ENCODE results near the gene CT55.
A peak's percentile ranks its signal among the peaks of the same experiment; 100 is the strongest.
"Not testable (repeated sequence)": the region's sequence is repeated elsewhere in the genome, so short reads cannot be mapped to it uniquely, and the experiment has no call there.

Gene CT55

DNA sequence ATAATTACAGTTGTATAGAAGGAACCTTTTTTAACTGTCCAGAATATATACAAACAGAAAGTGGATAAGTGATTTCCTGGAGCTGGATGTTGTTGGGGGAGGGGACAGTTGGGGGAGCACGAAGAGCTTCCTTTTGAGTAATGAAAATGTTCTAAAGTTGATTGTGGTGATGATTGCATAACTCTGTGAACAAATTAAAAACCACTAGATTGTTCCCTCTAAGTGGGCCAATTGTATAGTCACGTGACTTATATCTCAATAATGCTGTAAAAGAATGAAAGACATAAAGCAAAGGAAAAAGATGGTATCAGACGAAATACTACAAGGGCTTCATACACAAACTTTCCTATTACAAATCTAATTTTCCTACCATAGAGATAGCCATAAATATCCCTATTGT lies 2.7 kb downstream of the CT55 start:
- Histone ChIP-seq H3K4me3 (ENCODE audit: low read depth, low read length) (no peak overlapping the region), H3K36me3 (no peaks in the 10 kb centered on the region), H3K27ac (no peak overlapping the region), H3K9me3 (ENCODE audit: severe bottlenecking) (no peaks in the 10 kb centered on the region), H3K27me3 (ENCODE audit: insufficient read depth, low read depth, severe bottlenecking) (peaks cover 64% of the 10 kb centered on the region)
- TF ChIP-seq, protein P1, sequence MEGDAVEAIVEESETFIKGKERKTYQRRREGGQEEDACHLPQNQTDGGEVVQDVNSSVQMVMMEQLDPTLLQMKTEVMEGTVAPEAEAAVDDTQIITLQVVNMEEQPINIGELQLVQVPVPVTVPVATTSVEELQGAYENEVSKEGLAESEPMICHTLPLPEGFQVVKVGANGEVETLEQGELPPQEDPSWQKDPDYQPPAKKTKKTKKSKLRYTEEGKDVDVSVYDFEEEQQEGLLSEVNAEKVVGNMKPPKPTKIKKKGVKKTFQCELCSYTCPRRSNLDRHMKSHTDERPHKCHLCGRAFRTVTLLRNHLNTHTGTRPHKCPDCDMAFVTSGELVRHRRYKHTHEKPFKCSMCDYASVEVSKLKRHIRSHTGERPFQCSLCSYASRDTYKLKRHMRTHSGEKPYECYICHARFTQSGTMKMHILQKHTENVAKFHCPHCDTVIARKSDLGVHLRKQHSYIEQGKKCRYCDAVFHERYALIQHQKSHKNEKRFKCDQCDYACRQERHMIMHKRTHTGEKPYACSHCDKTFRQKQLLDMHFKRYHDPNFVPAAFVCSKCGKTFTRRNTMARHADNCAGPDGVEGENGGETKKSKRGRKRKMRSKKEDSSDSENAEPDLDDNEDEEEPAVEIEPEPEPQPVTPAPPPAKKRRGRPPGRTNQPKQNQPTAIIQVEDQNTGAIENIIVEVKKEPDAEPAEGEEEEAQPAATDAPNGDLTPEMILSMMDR (IDR thresholded peaks at IDR 0.05; ENCODE audit: low read depth, low read length), result no peak
- DNase-seq, result no peak

DNA sequence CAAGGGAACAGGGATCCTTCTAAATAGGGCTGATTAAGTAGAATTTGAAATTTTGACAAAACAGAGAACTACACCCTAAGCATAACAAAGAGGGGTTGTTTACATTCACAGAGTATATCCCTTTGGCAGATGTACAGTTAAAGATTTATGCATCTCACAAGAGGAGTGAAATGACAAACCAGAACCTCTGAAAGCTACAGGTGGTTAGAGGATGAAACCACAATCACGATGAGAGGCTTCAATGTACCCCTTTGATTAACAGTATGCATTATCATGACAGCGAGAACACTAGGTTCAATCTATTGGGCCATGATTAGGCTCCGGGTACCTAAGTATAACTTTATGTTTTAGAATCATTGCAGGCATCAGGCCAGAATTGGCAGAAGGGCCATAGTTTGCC lies 16.5 kb downstream of the CT55 start:
- H3K9me3 ChIP-seq (ENCODE audit: severe bottlenecking); DNase-seq; H3K27ac ChIP-seq; H3K4me3 ChIP-seq (ENCODE audit: low read depth, low read length); H3K36me3 ChIP-seq: not testable (repeated sequence)
- peaks cover 16% of the 10 kb centered on the region for H3K27me3 ChIP-seq (ENCODE audit: insufficient read depth, low read depth, severe bottlenecking)

DNA sequence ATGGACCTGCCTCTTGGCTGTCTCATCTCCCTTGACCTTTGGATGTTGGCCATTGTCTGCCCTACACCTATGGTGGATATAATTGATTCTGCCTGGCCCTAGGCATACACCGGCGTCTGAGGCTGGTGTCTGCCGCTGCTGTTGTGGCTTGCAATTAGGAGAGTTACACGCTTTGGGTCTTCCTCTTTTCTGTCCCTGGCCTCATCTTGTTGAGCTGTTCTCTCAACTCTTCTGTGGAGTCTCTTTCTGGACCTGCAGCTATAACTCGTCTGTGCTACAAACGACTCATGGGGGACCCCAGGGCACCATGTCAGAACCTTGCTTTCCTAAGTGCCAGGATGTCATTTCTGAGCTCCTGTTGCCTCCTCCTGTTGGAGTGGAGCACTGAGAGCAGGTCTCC lies 45.1 kb downstream of the CT55 start:
- not testable (repeated sequence) for DNase-seq; H3K27me3 ChIP-seq (ENCODE audit: insufficient read depth, low read depth, severe bottlenecking); H3K4me3 ChIP-seq (ENCODE audit: low read depth, low read length); H3K27ac ChIP-seq; H3K9me3 ChIP-seq (ENCODE audit: severe bottlenecking); H3K36me3 ChIP-seq

DNA sequence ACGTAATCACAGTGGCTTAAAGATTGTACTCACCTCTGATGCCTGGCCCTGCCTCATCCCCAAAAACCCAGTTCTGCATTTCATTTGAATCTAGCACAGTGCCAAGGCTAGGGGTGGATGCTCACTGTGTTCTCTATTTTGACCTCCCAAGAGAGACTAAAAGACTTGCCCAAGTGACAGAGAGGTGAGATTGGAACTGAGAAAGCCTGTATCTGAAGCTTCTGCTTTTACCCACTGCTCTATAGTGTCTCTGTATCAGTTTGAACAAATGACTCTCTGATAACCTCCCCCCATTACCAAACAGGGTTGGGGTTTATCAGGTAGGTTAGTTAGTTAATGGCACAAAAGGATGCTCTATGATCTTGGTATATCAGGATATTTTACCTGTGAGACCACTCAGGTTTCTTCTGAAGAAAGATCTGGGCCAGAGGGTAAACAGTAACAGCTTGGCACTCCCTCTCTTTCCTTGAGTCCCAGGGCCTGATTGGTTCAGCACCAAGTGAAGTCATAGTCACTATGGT lies 51.1 kb downstream of the CT55 start, which contains the start of gene ETDB:
ETDB (minus strand) TSS at position 471 of the 521 bp plus-strand sequence. CDS start 1,265 bp downstream, outside the sequence.
- not testable (repeated sequence) for H3K36me3 ChIP-seq; H3K27ac ChIP-seq; DNase-seq; H3K4me3 ChIP-seq (ENCODE audit: low read depth, low read length); H3K9me3 ChIP-seq (ENCODE audit: severe bottlenecking); H3K27me3 ChIP-seq (ENCODE audit: insufficient read depth, low read depth, severe bottlenecking)

DNA sequence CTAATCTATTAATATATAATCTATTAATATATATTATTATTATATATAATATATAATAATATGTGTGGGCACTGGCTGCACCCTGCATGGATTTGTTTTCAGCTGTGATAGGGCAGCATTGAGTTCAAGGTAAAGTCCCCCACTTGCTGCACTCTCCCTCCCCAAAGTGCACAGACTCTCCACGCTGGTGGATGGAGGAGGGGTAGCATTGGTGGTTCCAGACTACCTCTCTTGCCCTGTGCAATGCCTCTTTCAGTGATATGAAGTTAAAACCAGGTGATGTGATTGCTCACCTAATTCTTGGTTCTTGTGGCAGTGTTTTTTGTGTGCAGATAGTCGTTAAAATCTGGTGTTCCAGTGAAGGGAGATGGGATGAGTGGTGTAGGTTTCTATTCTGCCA lies 55.1 kb downstream of the CT55 start:
- not testable (repeated sequence) for H3K4me3 ChIP-seq (ENCODE audit: low read depth, low read length); H3K27ac ChIP-seq; H3K27me3 ChIP-seq (ENCODE audit: insufficient read depth, low read depth, severe bottlenecking); H3K9me3 ChIP-seq (ENCODE audit: severe bottlenecking); DNase-seq; H3K36me3 ChIP-seq

DNA sequence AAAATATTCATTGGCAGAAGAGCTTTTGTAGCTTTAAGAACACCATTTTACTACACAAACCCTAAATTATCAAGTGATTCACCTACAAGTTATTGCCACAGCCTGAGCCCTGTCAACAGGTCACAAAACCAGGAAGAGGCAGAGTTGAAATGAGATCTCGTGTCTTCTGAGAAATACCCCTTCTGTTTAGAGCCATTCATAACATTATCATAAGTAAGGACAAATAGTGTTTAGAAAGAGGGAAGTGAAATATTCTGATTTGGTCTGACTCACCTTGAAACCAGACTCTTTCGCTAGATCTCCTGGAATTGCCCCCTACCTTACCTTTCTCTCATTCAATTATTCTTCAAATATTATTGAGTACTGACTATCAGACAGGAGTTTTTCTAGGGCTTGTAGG lies 56.8 kb downstream of the CT55 start:
- Histone ChIP-seq H3K27me3 (ENCODE audit: insufficient read depth, low read depth, severe bottlenecking) (peaks cover 3% of the 10 kb centered on the region), H3K9me3 (ENCODE audit: severe bottlenecking) (no peaks in the 10 kb centered on the region), H3K36me3 (no peaks in the 10 kb centered on the region), H3K4me3 (ENCODE audit: low read depth, low read length) (no peak overlapping the region), H3K27ac (no peak overlapping the region)
- TF ChIP-seq, protein P1 (IDR thresholded peaks at IDR 0.05; ENCODE audit: low read depth, low read length), result no peak
- no peak for DNase-seq

DNA sequence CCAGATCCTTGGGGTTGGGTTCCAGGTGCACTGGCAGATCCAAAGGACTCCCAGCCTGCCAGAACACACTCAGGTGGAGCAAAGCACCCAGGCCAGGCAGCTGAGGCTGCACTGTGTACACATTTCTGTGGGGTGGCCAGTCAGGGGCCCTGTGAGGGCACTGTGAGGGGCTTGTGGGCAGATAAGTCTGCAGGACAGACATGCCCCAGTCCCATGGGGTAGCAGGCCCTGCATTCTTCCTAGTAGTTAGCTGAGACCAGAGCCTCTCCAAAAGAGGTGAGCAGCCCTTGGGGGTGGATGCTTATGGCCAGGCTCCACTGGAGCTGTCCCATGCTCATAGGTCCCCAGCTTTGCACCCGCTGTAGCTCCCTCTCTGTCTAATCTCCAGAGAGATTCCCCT lies 58.5 kb downstream of the CT55 start:
- H3K27me3 ChIP-seq (ENCODE audit: insufficient read depth, low read depth, severe bottlenecking), result peaks cover 3% of the 10 kb centered on the region
- H3K36me3 ChIP-seq, result no peaks in the 10 kb centered on the region
- TF ChIP-seq, protein P1 (IDR thresholded peaks at IDR 0.05; ENCODE audit: low read depth, low read length), result no peak
- H3K27ac ChIP-seq, result no peak overlapping the region
- no peak overlapping the region for H3K4me3 ChIP-seq (ENCODE audit: low read depth, low read length)
- DNase-seq, result no peak
- no peaks in the 10 kb centered on the region for H3K9me3 ChIP-seq (ENCODE audit: severe bottlenecking)

DNA sequence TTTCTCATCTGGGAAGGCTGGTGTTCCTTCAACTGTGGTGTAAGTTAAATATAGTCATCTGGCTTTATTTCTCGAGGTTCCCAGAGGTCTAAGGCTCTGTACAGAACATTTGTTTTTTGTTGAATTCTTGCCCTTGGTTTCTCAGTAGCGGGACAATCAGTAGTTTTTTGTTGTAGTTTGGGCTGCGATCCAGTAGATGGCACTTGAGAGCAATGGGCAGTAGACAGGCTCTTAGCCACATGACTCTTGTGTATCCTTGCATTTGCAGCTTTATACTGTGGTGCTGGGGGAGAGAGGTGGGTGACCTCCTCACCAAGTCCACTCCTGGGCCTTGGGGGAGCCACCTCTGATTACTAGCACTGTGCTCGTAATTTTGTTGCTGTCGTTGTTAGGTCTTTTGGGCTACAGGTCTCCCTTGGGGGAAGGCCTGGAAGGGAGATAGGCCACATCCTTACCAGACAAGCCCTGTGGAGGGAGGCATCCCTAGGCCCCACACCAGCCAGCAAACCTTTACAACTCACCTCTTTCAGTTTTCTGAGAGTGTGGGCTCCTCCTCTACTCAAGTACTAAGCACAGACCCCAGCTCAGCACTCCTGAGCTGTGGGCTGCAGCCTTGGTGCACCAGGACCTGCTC lies 59.0 kb downstream of the CT55 start:
- no peaks in the 10 kb centered on the region for H3K36me3 ChIP-seq
- no peak overlapping the region for H3K4me3 ChIP-seq (ENCODE audit: low read depth, low read length)
- H3K27me3 ChIP-seq (ENCODE audit: insufficient read depth, low read depth, severe bottlenecking), result peaks cover 3% of the 10 kb centered on the region
- DNase-seq, result peak; percentile 34
- no peak overlapping the region for H3K27ac ChIP-seq
- TF ChIP-seq, protein P1 (IDR thresholded peaks at IDR 0.05; ENCODE audit: low read depth, low read length), result peak; percentile 84
- no peaks in the 10 kb centered on the region for H3K9me3 ChIP-seq (ENCODE audit: severe bottlenecking)

All from WERI-Rb-1 (cell line).